HUES64 (cell line): ENCODE data around the gene SLC44A1.

ENCODE experiments used
- H3K27ac ChIP-seq: 2 replicates; pipeline ENCODE4 v1.7.0; 2013; ENCODE audit warnings: low read depth, low read length, inconsistent platforms
- H3K27me3 ChIP-seq: 2 replicates; pipeline ENCODE4 v1.6.1; 2013; ENCODE audit warnings: mild to moderate bottlenecking, low read length; ENCODE audit not compliant: insufficient read depth
- H3K36me3 ChIP-seq: 2 replicates; pipeline ENCODE4 v1.6.1; 2013; ENCODE audit warnings: mild to moderate bottlenecking, low read length; ENCODE audit not compliant: insufficient read depth
- H3K4me1 ChIP-seq: 2 replicates; pipeline ENCODE4 v1.6.1; 2013; ENCODE audit warnings: mild to moderate bottlenecking, low read length, moderate library complexity; ENCODE audit not compliant: insufficient read depth
- H3K4me3 ChIP-seq: 2 replicates; pipeline ENCODE4 v1.5.1; 2013; ENCODE audit warnings: mild to moderate bottlenecking, low read length, moderate library complexity
- H3K9ac ChIP-seq: 2 replicates; pipeline ENCODE4 v1.6.1; 2013; ENCODE audit warnings: mild to moderate bottlenecking, low read depth, low read length
- H3K9me3 ChIP-seq: 2 replicates; pipeline ENCODE4 v1.6.1; 2013; ENCODE audit warnings: low read depth, low read length; ENCODE audit not compliant: insufficient read depth
- WGBS: fragments of 150-250, 120-280 bp; methylation state at CpG from one replicate; pipeline ENCODE4 v1.1.7; 2013; ENCODE audit warnings: missing lambda C conversion rate; 5-methylcytosine and 5-hydroxymethylcytosine counted together

Gene SLC44A1

GRCh38 chr9:105392531-105392930 is 148.1 kb downstream of the SLC44A1 start:
- WGBS = 95% methylated on average over 1 of the region's 1 CpG
- Histone ChIP-seq H3K4me3 (no peak overlapping the region), H3K27me3 (no peaks in the 10 kb centered on the region), H3K4me1 (peaks cover 45% of the 10 kb centered on the region), H3K9ac (no peak overlapping the region), H3K36me3 (peaks cover 2% of the 10 kb centered on the region; the same call in 1 of the 2 replicates), H3K9me3 (no peaks in the 10 kb centered on the region), H3K27ac (no peak overlapping the region)

DNA sequence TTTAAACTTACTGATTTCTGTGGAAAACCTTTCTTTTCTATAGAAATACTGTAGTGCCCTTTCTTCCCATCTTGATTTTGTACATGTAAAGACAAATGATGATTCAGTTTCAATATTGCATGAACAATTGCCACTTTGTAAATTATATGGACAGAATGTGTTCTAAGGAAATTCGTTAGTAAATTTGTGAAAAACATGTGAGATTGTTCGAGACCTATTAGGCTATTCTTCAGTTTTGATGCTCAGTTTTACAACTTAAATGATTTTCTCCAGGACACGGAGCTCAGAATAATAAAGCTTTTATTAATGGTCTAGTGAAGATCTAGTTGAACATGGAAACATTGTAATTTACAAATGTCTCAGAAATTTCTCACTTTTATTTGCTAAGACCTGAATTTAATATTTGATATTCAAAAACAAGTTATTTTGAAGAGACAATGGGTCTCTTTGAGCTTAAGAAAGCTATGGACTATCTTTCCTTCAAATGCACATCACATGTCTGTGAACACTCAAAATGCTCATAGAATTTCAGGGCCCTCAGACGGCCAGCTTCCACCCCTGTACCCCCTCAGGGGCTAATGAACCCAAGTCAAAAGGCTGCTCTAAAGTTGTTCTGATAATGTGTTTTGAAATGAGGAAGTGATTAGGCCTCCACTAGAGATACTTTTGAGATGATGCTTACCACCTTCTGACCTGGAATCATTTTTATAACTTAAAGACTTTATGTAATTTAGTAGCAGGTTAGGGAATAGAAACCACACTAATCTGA is 149.3 kb downstream of the SLC44A1 start:
- no peak overlapping the region for H3K9ac ChIP-seq
- no peak overlapping the region for H3K4me3 ChIP-seq
- H3K4me1 ChIP-seq = peaks cover 52% of the 10 kb centered on the region
- no peak overlapping the region for H3K27ac ChIP-seq
- H3K27me3 ChIP-seq = no peaks in the 10 kb centered on the region
- H3K9me3 ChIP-seq = no peaks in the 10 kb centered on the region
- H3K36me3 ChIP-seq = peaks cover 2% of the 10 kb centered on the region; the same call in 1 of the 2 replicates
- WGBS = 88% methylated on average over 4 of the region's 4 CpGs

DNA sequence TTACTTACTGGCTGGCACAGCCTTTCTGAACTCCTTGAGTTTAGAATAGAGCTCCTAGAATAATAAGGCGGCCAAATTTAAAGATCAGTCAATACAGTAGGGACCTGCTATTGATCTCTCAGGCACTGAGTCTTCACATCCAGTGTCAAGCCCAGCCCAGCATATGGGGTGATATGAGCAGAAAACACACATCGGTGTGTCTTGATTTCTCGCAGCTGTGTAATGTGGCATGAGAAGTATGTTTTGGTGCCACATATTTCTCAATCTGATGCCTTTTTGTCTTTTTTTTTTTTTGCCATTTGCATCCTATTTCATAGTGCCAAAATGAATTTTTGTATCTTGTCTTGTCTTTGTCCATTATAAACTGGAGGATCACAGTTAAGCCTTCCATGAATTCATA is 152.0 kb downstream of the SLC44A1 start:
- WGBS = 95% methylated on average over 3 of the region's 3 CpGs
- no peaks in the 10 kb centered on the region for H3K9me3 ChIP-seq
- H3K4me1 ChIP-seq = peaks cover 45% of the 10 kb centered on the region
- no peak overlapping the region for H3K27ac ChIP-seq
- H3K9ac ChIP-seq = no peak overlapping the region
- H3K4me3 ChIP-seq = no peak overlapping the region
- H3K36me3 ChIP-seq = no peaks in the 10 kb centered on the region
- no peaks in the 10 kb centered on the region for H3K27me3 ChIP-seq

GRCh38 chr9:105396901-105397300 is 152.4 kb downstream of the SLC44A1 start:
- Histone ChIP-seq H3K4me1 (peaks cover 49% of the 10 kb centered on the region), H3K9ac (no peak overlapping the region), H3K27ac (no peak overlapping the region), H3K4me3 (no peak overlapping the region), H3K27me3 (no peaks in the 10 kb centered on the region), H3K36me3 (no peaks in the 10 kb centered on the region), H3K9me3 (no peaks in the 10 kb centered on the region)
- WGBS = 98% methylated on average over 3 of the region's 3 CpGs

GRCh38 chr9:105399117-105399516 is 154.7 kb downstream of the SLC44A1 start:
- Histone ChIP-seq H3K4me3 (no peak overlapping the region), H3K27ac (no peak overlapping the region), H3K36me3 (no peaks in the 10 kb centered on the region), H3K4me1 (peaks cover 54% of the 10 kb centered on the region), H3K9me3 (no peaks in the 10 kb centered on the region), H3K27me3 (no peaks in the 10 kb centered on the region), H3K9ac (no peak overlapping the region)
- 79% methylated on average over 2 of the region's 2 CpGs for WGBS

DNA sequence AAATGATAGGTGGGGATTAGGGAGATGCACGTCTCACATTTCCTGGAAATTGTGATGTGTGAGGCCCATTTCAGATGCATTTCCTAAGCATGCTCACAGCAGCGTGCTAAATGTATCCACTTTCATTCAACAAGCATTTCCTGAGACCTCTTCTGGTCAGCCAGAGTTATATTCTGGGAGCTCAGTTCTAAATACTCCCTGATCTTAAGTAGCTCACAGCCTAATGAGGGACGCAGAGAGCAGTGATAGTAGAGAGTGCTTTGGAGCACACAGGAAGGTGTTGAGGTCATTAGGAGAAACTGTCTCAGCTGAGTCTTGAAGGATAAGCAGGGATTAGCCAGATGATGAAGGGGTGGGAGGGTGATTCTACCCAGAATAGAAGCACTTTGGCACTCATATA is 157.2 kb downstream of the SLC44A1 start:
- no peaks in the 10 kb centered on the region for H3K27me3 ChIP-seq
- H3K9me3 ChIP-seq = no peaks in the 10 kb centered on the region
- no peak overlapping the region for H3K27ac ChIP-seq
- WGBS = 65% methylated on average over 3 of the region's 3 CpGs
- H3K9ac ChIP-seq = no peak overlapping the region
- H3K4me3 ChIP-seq = no peak overlapping the region
- H3K4me1 ChIP-seq = peaks cover 54% of the 10 kb centered on the region
- no peaks in the 10 kb centered on the region for H3K36me3 ChIP-seq

GRCh38 chr9:105403552-105404248 is 159.2 kb downstream of the SLC44A1 start:
- peak overlapping the region; percentile 90 for H3K27ac ChIP-seq

DNA sequence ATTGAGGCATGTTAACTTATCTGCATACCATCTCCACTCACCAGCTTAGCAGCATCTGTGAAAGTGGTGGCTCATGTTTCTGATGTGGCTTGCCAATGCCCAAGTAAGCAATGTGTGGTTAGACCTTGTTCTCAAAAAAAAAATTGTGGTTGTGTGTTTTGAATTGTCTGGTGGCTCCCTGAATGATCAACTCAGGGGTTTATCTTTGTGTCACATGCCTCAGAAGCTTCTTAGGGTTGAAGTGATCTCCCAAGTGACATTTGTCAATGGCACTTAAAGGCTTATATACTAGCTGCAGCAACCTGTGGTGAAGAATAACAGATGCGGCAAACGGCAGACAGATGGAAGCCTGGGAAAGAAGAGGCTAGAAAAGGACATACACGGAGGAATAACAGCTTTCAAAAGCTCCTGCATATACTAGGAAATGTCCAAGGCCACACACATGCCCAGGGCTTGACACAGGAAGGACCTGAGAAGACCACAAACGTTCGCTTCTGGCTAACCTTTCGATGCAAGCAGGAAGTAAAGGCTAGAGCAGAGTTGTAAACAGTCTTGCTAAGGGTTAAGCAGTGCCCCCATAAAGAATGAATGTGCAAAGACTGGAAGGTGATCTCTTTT is 161.2 kb downstream of the SLC44A1 start:
- Histone ChIP-seq H3K9ac (no peak overlapping the region), H3K4me1 (peaks cover 38% of the 10 kb centered on the region), H3K36me3 (no peaks in the 10 kb centered on the region), H3K27ac (no peak overlapping the region), H3K27me3 (no peaks in the 10 kb centered on the region), H3K4me3 (no peak overlapping the region), H3K9me3 (no peaks in the 10 kb centered on the region)
- 79% methylated on average over 6 of the region's 6 CpGs for WGBS

More at GRCh38 chr9:105403552-105404248, 159.2 kb downstream of the SLC44A1 start:
- Histone ChIP-seq H3K36me3 (no peaks in the 10 kb centered on the region), H3K9me3 (no peaks in the 10 kb centered on the region), H3K9ac (peak overlapping the region; percentile 50), H3K4me1 (peaks cover 48% of the 10 kb centered on the region), H3K4me3 (peak overlapping the region; percentile 17; the same call in 1 of the 2 replicates), H3K27me3 (no peaks in the 10 kb centered on the region)
- 50% methylated on average over 6 of the region's 6 CpGs for WGBS

- peaks cover 32% of the 10 kb centered on the region for H3K4me1 ChIP-seq
- H3K36me3 ChIP-seq = no peaks in the 10 kb centered on the region
- H3K27ac ChIP-seq = no peak overlapping the region
- WGBS = 95% methylated on average over 6 of the region's 6 CpGs
- no peak overlapping the region for H3K4me3 ChIP-seq
- 0 out of 2 replicates have a peak, but pooled peaks cover 3% of the 10 kb centered on the region for H3K9me3 ChIP-seq
- H3K9ac ChIP-seq = no peak overlapping the region
- no peaks in the 10 kb centered on the region for H3K27me3 ChIP-seq
Observed at GRCh38 chr9:105406369-105406768, 161.9 kb downstream of the SLC44A1 start.

GRCh38 chr9:105413525-105413924 is 169.1 kb downstream of the SLC44A1 start:
- H3K4me3 ChIP-seq = no peak overlapping the region
- H3K27ac ChIP-seq = no peak overlapping the region
- 68% methylated on average over 2 of the region's 2 CpGs for WGBS
- H3K4me1 ChIP-seq = peaks cover 12% of the 10 kb centered on the region
- no peaks in the 10 kb centered on the region for H3K36me3 ChIP-seq
- H3K27me3 ChIP-seq = no peaks in the 10 kb centered on the region
- no peak overlapping the region for H3K9ac ChIP-seq
- H3K9me3 ChIP-seq = 0 out of 2 replicates have a peak, but pooled peaks cover 9% of the 10 kb centered on the region
